GM18868 (cell line): Measurements from ENCODE around the gene FOXI3.

ENCODE experiments used
- ATAC-seq: cut with Tn5 transposase; IDR thresholded peaks from one replicate; pipeline ENCODE4 v1.9.1; 2021; ENCODE audit warnings: mild to moderate bottlenecking, moderate library complexity; ENCODE audit not compliant: unreplicated experiment

Gene FOXI3

DNA sequence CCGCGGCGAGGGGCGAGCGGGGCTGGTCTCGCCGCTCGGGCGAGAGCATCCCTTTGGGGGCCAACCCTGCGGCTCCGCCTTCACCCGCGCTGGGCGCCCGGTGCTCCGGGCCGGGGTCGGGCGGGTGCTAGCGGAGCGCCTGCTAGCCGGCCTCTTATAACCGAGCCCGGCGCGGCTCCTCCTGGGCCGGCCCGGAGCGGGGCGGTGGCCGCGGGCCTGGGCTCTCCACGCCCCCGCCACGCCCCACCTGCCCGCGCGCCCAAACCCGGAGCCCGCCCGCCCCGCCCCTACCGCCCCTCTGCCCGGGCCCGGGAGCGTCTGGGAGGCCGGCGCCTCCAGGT, at the start of gene FOXI3:
Gene FOXI3 (minus strand): TSS at position 129 of the 341 bp plus-strand sequence. CDS start 158 bp downstream, outside the sequence.
- peak; percentile 38 for ATAC-seq

DNA sequence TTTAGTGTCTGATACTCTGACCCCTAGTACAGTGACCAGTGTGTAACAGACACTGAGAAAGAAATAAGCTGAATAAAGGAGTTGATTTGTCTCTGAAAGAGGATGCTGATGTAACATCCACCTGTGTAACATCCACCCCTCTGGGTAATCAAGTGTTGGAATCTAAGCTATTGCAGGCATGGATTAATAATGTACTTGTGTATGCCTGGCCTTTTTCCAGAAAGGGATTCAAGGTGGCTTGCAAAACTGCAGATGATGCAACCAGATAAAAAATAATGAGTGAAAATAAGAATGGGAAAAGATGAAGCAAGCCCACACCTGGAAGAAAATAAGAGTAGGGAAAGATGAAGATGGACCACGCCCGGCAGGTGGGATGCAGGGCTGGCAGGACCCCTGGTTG, 48.2 kb upstream of the FOXI3 start:
- no peak for ATAC-seq

GRCh38 chr2:88499204-88499603, 46.7 kb upstream of the FOXI3 start:
- ATAC-seq, result no peak

- ATAC-seq, result no peak
Observed at GRCh38 chr2:88493481-88493880, 41.0 kb upstream of the FOXI3 start.

DNA sequence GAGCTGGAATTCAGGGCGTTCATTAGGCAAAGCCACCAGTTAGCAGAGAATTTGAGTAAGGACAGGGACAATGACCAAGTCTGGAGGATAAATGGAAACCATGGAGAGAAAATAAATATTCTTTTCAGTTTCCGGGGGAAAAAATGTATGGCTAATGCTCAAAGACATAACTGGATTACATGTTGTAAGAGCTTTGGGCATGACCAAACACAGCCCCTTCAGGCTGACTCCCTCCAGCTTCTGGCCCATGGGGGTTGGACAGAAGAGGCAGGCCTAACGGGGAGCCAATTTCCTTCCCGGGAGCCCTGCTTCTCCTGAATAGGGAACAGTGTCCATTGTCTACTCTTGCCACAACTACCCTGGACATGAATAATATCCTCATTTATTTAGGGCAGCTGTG, 39.5 kb upstream of the FOXI3 start:
- no peak for ATAC-seq

DNA sequence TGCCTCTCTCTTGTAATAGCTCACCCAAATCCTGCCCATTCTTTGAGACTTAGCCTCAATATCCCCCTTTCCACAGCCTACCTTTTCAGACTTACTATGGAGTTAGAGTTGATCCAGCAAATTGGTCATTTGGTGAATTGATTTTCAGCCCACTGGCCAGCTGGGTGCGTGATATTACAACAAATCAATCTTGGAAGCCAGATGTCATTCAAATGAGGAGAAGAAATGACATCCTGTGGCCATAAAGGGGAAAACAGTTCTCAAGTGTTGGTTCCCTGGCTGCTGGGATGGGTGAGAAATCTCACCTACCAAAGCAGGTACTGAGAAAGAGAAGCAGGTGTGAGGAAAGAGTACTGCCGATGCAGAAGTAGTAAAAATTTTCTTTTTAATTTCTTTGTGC, 36.7 kb upstream of the FOXI3 start:
- ATAC-seq, result no peak

GRCh38 chr2:88483200-88483599, 30.7 kb upstream of the FOXI3 start:
- ATAC-seq, result no peak

GRCh38 chr2:88481691-88482336, 29.3 kb upstream of the FOXI3 start:
- no peak for ATAC-seq

DNA sequence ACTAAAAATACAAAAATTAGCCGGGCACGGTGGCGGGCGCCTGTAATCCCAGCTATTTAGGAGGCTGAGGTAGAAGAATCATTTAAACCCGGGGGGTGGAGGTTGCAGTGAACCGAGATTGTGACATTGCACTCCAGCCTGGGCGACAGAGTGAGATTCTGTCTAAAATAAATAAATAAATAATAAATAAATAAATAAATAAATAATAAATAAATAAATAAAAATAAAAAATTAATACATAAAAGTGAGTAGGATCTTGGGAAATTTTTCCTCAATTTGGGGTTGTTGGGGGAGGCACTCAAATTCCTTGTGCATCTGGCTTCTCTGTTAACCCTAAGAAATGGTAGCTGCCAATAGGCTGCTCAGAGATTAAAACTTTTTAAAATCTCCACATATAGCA, 20.3 kb upstream of the FOXI3 start:
- no peak for ATAC-seq

GRCh38 chr2:88471083-88471942, 18.8 kb upstream of the FOXI3 start:
- no peak for ATAC-seq

- ATAC-seq, result no peak
Observed at GRCh38 chr2:88469202-88470114, 17.0 kb upstream of the FOXI3 start.

DNA sequence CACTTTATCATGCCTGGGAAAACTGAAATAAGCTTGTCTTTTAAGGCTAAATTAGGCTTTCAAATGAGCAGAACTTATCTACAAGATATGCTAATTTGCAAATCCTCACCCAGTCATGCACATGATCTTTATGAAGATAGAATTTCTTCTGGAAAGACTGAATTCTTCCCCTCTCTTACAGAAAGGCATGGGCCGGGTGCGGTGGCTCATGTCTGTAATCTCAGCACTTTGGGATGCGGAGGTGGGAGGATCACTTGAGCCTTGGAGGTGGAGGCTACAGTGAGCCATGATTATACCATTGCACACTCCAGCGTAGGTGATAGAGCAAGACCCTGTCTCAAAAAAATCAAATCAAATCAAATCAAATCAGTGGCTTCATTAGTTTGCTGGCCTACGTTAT, 11.7 kb upstream of the FOXI3 start:
- ATAC-seq, result no peak

GRCh38 chr2:88458633-88459032, 6.1 kb upstream of the FOXI3 start:
- no peak for ATAC-seq

- peak; percentile 11 for ATAC-seq
Observed at GRCh38 chr2:88452980-88453582, 588 bp upstream of the FOXI3 start.

GRCh38 chr2:88451811-88452564, 505 bp downstream of the FOXI3 start:
- peak; percentile 31 for ATAC-seq

GRCh38 chr2:88450925-88451810, 1.3 kb downstream of the FOXI3 start:
- no peak for ATAC-seq

DNA sequence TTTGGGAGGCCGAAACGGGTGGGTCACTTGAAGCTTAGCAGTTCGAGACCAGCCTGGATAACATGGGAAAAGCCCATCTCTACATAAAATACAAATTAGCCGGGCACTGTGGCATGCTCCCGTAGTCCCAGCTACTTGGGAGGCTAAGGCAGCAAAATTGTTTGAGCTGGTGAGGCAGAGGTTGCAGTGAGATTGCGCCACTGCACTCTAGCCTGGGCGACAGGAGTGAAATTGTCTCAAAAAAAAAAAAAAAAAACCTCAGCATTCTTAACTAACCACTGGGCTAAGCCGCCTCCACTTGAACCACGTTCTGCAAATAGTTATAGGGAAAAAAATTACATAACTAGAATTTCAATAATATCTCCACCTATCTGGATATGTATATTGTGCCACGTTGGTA, 2.3 kb downstream of the FOXI3 start:
- no peak for ATAC-seq

DNA sequence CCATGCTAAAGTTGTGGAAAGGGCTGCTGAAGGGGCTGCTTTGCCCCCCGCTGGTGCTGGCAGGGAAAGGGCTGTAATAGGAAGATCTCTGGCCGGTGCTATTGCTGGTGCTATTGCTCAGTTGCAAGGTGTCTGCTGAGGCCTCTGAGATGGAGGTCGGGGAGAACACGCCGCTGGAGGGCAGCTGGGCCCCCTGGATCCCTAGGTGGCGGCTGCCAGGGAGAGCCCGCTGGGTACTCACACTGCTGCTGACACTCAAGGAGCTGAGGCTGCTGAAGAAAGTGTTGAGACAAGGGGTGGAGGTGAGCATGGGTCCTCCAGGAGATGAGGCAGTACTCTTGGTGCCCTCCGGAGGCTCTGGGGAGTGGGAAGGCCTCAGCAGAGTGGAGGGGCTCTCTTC, 4.2 kb downstream of the FOXI3 start:
- ATAC-seq, result no peak

DNA sequence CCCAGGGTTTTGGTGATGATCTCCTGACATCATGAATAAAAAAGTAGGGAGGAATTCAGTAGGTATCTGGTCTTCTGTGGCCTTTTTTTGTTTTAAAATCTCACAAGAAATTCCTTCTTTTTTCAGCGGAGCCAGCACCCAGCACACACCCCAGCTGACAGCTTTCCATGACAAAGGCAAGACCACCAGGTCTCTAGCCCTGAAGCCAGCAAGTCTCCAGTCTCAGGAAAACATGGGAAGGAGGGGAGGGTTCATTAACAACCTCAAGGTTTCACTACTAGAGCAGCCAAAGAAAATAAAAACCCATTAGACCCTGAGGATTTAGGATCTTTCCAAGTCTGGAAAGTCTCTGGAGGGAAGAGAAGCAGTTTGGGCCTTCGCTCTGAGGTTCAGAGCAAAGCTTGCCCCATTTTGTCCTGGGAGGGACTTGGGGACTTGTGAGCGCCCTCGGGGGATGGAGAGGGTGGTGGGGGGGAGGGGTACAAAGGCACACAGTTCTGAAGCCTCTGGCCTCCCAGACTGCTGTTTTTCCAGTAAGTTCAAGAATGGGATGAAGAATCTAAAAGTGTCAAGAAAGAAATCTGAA, 9.0 kb downstream of the FOXI3 start:
- no peak for ATAC-seq
